Kidney epithelial cell (primary cell): ENCODE measurements around the gene TTC38. TPM values are rescaled to one million over a fixed set of nuclear protein-coding genes. Genes with fewer than 3 reads are reported as not detected.
"Not testable (repeated sequence)": the region's sequence is repeated elsewhere in the genome, so short reads cannot be mapped to it uniquely, and the experiment has no call there.

Experiments used
- DNase-seq: peaks from one replicate; pipeline ENCODE4 v3.0.0-alpha.2; 2010; ENCODE audit warnings: low read depth
- H3K27me3 ChIP-seq: 2 replicates; pipeline ENCODE4 v1.6.0; 2011; ENCODE audit warnings: low read length; ENCODE audit not compliant: control insufficient read depth, insufficient read depth
- H3K36me3 ChIP-seq: 2 replicates; pipeline ENCODE4 v1.5.1; 2011; ENCODE audit warnings: low read length; ENCODE audit not compliant: control insufficient read depth, insufficient read depth
- H3K4me3 ChIP-seq: 2 replicates; pipeline ENCODE4 v1.5.1; 2011; ENCODE audit warnings: low read depth, mild to moderate bottlenecking, control low read depth, low read length
- total RNA-seq: library from RNA; depleted of rRNA; stranded (reverse); fragments of >200 nt; gene quantifications from 2 replicates; pipeline ENCODE4 v1.2.3, GENCODE V29; 2015
- TF ChIP-seq, protein P1 (sequence below): IDR thresholded peaks from 2 replicates; pipeline ENCODE4 v1.5.1; 2011; ENCODE audit warnings: mild to moderate bottlenecking, moderate library complexity, low read length, control low read depth, inconsistent platforms; ENCODE audit not compliant: insufficient read depth, poor library complexity, severe bottlenecking

The TTC38 gene
- total RNA-seq, 1 donor from 2014 or later: 28.9 TPM

DNA sequence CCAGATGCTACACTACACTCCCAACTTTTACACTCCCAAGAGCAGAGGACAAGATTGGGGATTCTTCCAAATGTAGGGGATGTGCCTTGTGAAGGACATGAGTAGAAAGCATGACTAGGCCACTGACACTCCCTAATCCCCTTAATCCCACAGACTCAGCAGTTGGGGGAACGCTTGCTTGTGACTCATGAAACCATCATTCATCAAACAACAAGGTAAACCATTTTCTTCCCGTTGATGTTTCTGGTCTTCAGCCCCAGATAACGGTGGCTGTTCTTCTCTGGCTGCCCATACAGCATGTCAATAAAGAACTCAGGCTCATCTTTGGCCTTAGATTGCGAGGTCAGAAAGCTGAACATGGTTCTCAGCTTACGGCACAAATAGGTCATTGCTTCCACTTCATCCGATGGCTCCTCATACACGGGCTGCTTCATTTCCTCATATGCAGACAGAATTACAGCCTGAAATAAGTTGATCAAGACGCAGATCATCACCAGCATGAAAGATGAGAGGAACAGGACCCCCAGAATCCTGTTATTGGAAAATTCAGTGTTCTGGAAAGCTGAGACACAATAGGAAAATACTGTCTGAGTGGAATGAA, 11.3 kb upstream of the TTC38 start:
- TF ChIP-seq, protein P1, sequence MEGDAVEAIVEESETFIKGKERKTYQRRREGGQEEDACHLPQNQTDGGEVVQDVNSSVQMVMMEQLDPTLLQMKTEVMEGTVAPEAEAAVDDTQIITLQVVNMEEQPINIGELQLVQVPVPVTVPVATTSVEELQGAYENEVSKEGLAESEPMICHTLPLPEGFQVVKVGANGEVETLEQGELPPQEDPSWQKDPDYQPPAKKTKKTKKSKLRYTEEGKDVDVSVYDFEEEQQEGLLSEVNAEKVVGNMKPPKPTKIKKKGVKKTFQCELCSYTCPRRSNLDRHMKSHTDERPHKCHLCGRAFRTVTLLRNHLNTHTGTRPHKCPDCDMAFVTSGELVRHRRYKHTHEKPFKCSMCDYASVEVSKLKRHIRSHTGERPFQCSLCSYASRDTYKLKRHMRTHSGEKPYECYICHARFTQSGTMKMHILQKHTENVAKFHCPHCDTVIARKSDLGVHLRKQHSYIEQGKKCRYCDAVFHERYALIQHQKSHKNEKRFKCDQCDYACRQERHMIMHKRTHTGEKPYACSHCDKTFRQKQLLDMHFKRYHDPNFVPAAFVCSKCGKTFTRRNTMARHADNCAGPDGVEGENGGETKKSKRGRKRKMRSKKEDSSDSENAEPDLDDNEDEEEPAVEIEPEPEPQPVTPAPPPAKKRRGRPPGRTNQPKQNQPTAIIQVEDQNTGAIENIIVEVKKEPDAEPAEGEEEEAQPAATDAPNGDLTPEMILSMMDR: no peak
- no peak for DNase-seq
- no peak overlapping the region for H3K4me3 ChIP-seq
- H3K27me3 ChIP-seq: no peaks in the 10 kb centered on the region
- H3K36me3 ChIP-seq: no peaks in the 10 kb centered on the region

DNA sequence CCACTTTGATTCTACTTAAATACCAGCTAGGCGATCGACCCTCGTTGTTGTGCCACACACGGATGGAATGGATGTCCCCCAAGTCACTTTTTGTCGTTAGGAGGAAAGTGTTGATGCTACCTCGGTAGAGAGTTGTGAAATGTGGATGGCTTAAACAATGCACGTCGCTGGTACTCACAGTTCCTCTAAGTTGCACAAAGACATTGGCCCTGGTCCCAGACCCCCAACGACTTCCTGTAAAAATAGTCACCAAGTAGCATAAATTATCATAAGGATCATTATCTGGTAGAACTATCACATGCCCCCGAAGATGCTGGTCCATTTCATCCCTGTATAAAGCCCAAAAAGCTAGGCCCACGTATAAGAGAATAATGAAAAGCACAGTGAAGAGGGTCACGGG, 8.4 kb upstream of the TTC38 start:
- peaks cover 11% of the 10 kb centered on the region for H3K27me3 ChIP-seq
- TF ChIP-seq, protein P1: no peak
- DNase-seq: no peak
- H3K4me3 ChIP-seq: no peak overlapping the region
- no peaks in the 10 kb centered on the region for H3K36me3 ChIP-seq

DNA sequence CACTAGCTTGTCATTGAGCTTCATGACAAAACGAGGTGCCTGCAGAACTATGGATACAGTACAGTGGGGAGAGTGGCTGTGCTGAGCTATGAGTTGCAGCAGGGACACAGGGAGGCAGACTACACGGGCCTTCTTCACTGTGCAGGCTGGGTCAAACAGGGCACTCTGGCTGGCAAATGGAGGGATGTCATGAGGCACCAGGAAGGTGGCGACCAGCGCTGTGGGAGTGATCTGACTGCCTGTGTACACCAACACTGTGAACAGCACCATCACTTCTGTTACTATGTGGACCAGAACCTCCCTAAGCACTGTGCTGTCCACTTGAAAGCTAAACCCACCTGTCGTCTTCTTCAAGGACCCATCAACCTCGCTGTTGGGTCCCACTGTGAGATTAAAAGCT, 7.8 kb upstream of the TTC38 start:
- Histone ChIP-seq H3K27me3 (peaks cover 11% of the 10 kb centered on the region), H3K36me3 (no peaks in the 10 kb centered on the region), H3K4me3 (no peak overlapping the region)
- no peak for DNase-seq
- TF ChIP-seq, protein P1: no peak

DNA sequence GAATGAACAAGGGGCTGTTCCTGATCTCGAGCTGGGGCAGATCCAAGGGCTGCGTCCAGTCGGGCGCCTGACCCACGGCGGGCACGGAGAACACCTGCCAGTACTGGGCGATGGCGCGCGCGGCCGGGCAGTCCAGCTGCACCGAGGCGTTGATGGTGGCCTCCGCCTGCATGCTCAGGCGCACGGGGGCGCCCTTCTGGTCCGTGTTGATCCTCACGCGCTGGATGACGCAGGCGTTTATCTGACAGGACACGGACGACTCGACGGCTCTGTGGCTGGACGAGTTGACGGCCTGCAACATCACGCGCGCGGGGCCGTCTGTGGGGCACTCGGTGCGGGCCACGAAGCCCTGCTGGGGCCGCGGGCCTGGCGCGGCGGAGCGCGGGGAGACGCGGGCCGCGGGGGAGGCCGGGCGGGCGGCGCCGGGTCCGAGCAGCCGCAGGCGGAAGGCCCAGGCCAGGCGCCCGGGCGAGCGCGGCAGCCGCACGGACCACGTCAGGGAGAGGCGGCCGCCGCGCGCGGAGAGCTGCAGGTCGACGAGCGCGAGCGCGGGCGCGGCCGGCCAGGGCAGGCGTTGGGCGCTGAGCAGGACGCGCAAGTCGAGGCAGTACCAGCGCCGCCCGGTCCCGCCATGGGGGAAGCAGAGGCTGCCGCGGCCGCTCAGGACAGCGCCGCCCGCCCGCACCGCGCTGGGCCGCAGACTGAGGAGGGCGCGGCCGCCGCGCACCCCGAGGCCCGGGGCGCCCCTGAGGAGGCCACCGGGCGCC, 5.2 kb upstream of the TTC38 start:
- Histone ChIP-seq H3K36me3 (no peaks in the 10 kb centered on the region), H3K27me3 (peaks cover 11% of the 10 kb centered on the region), H3K4me3 (no peak overlapping the region)
- TF ChIP-seq, protein P1: peak; percentile 38
- no peak for DNase-seq

DNA sequence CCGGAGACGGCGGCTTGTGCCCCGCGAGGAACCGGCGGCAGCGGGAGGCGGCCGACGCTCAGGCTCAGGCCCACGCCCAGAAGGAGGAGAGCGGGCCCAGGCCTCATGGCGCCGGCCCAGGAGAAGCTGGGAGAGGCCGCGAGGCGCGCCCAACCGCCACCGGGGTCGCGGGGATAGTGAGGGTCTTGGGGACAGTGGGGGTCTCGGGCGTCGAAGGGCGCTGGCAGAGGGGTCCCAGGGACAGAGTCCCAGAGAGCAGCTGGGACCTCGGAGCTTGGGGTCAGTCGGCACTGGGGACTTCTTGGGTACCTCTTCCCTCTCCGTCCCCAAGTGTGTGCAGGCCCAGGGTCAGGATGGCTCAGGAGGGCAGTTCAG, 4.6 kb upstream of the TTC38 start, which contains the start of gene PKDREJ:
PKDREJ (minus strand) TSS at position 128 of the 375 bp plus-strand sequence; CDS start at position 107, 21 bp downstream.
- DNase-seq: no peak
- H3K27me3 ChIP-seq: peaks cover 11% of the 10 kb centered on the region
- H3K4me3 ChIP-seq: no peak within 1 kb of the TSS
- H3K36me3 ChIP-seq: no peaks in the 10 kb centered on the region
- TF ChIP-seq, protein P1: no peak

DNA sequence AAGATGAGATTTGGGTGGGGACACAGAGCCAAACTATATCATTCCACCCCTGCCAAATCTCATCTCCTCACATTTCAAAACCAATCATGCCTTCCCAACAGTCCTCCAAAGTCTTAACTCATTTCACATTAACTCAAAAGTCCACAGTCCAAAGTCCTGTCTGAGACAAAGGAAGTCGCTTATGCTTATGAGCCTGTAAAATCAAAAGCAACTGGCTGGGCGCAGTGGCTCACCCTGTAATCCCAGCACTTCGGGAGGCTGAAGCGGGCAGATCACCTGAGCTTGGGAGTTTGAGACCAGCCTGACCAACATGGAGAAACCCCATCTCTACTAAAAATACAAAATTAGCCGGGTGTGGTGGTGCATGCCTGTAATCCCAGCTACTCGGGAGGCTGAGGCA, 3.3 kb upstream of the TTC38 start:
- H3K27me3 ChIP-seq: peaks cover 11% of the 10 kb centered on the region
- DNase-seq, H3K4me3 ChIP-seq, H3K36me3 ChIP-seq: not testable (repeated sequence)

DNA sequence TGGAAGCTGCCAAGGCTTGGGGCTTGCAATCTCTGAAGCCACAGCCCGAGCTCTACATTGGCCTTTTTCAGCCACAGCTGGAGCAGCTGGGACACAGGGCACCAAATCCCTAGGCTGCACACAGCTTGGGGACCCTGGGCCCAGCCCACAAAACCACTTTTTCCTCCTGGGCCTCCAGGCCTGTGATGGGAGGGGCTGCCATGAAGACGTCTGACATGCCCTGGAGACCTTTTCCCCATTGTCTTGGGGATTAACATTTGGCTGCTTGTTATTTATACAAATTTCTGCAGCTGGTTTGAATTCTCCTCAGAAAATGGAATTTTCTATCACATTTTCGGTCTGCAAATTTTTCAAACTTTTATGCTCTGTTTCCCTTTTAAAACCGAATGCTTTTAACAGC, 2.2 kb upstream of the TTC38 start:
- H3K4me3 ChIP-seq, DNase-seq, H3K36me3 ChIP-seq: not testable (repeated sequence)
- peaks cover 11% of the 10 kb centered on the region for H3K27me3 ChIP-seq
